Mesodermal cell (in vitro differentiated cells): ENCODE data around the gene ISOC2.

Experiments used
- H3K27ac ChIP-seq: 2 replicates; pipeline ENCODE4 v1.7.0; 2013; ENCODE audit warnings: mild to moderate bottlenecking, low read depth, low read length, moderate library complexity; ENCODE audit not compliant: severe bottlenecking
- H3K36me3 ChIP-seq: 2 replicates; pipeline ENCODE4 v1.7.1; 2013; ENCODE audit warnings: mild to moderate bottlenecking, low read length, moderate library complexity; ENCODE audit not compliant: control insufficient read depth, insufficient read depth
- H3K4me1 ChIP-seq: one replicate; pipeline ENCODE4 v1.7.1; 2013; ENCODE audit warnings: mild to moderate bottlenecking, low read length; ENCODE audit not compliant: insufficient read depth, control insufficient read depth, poor library complexity, severe bottlenecking
- H3K4me3 ChIP-seq: 2 replicates; pipeline ENCODE4 v1.7.0; 2013; ENCODE audit warnings: low read length, control low read depth, mild to moderate bottlenecking; ENCODE audit not compliant: insufficient read depth, poor library complexity, severe bottlenecking; ENCODE audit errors: extremely low read depth
- H3K9me3 ChIP-seq: 2 replicates; pipeline ENCODE4 v1.7.1; 2013; ENCODE audit warnings: mild to moderate bottlenecking, low read length, moderate library complexity; ENCODE audit not compliant: control insufficient read depth
- WGBS, 2 experiments: methylation state at CpG; one replicate each; pipeline ENCODE4 v1.1.5; 2013; ENCODE audit warnings: missing lambda C conversion rate in 2 of 2; ENCODE audit not compliant: insufficient coverage in 2 of 2; 5-methylcytosine and 5-hydroxymethylcytosine counted together

The ISOC2 gene

GRCh38 chr19:55482156-55482961, 20.9 kb upstream of the ISOC2 start:
- H3K9me3 ChIP-seq, result no peaks in the 10 kb centered on the region
- peaks cover 16% of the 10 kb centered on the region for H3K36me3 ChIP-seq
- 95 to 97% methylated on average over 58 to 80 of the region's 83 CpGs for WGBS, 2 experiments
- no peak overlapping the region for H3K27ac ChIP-seq
- H3K4me3 ChIP-seq, result no peak overlapping the region
- H3K4me1 ChIP-seq, result peaks cover 31% of the 10 kb centered on the region

DNA sequence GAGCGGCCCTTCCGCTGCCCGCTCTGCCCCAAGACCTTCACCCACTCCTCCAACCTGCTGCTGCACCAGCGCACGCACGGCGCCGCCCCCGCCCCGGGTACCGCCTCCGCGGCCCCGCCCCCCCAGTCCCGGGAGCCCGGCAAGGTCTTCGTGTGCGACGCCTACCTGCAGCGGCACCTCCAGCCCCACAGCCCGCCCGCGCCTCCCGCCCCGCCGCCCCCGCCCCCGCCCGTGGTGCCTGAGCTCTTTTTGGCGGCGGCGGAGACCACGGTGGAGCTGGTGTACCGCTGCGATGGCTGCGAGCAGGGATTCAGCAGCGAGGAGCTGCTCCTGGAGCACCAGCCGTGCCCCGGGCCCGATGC, 20.3 kb upstream of the ISOC2 start:
- Histone ChIP-seq H3K9me3 (no peaks in the 10 kb centered on the region), H3K27ac (no peak overlapping the region), H3K4me1 (peaks cover 27% of the 10 kb centered on the region), H3K4me3 (no peak overlapping the region), H3K36me3 (peaks cover 16% of the 10 kb centered on the region)
- WGBS, 2 experiments, result 84 to 96% methylated on average over 12 to 22 of the region's 40 CpGs

DNA sequence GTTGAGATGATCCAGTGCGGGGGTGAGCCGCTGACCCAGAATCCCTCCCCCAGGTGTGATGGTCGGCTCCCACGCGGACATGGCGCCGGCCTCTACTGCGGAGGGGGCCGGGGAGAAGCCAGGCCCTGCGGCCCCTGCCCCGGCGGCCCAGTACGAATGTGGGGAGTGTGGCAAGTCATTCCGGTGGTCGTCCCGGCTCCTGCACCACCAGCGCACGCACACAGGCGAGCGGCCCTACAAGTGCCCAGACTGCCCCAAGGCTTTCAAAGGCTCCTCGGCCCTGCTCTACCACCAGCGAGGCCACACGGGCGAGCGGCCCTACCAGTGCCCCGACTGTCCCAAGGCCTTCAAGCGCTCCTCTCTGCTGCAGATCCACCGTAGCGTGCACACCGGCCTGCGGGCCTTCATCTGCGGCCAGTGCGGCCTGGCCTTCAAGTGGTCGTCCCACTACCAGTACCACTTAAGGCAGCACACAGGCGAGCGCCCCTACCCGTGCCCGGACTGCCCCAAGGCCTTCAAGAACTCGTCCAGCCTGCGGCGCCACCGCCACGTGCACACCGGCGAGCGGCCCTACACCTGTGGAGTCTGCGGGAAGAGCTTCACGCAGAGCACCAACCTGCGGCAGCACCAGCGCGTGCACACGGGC, 19.8 kb upstream of the ISOC2 start:
- H3K36me3 ChIP-seq, result peaks cover 16% of the 10 kb centered on the region
- WGBS, 2 experiments, result 91 to 94% methylated on average over 43 to 51 of the region's 52 CpGs
- no peak overlapping the region for H3K4me3 ChIP-seq
- no peak overlapping the region for H3K27ac ChIP-seq
- no peaks in the 10 kb centered on the region for H3K9me3 ChIP-seq
- H3K4me1 ChIP-seq, result peaks cover 22% of the 10 kb centered on the region

DNA sequence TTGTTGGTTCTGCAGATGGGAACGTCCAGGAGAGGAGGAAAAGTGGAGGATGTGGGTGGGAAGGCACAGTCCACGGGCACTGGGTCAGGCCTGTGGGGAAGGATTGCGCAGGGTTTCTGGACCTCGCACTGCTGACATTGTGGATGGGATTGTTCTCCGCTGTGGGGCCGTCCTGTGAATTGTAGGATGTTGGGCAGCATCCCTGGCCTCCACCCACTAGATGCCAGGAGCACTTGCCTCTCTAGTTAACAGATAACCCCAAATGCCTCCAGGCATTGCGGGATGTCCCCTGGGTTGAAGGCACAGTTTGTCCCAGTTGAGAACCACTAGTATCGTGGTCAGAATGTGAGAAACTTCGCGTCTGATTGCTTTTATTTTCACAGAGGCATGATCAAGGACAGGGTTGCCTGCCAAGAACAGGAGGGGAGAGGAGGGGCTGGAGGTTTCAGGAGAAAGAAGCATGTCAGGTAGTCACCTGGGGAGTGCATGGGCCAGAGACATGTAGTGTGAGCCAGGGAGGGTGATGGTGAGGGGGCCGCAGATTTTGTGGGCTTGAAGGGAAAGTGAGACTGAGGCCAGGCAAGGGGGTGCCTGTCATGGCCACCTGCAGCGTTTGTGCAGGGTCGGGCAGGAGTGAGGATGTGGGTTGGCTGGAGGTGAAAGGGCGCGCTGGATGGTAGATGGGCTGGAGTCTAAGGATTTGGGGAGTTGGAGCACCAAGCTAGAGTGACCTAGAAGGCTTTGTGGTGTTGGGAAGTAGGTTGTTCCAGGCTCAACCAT, 18.2 kb upstream of the ISOC2 start:
- no peak overlapping the region for H3K27ac ChIP-seq
- peaks cover 13% of the 10 kb centered on the region for H3K4me1 ChIP-seq
- H3K36me3 ChIP-seq, result peaks cover 16% of the 10 kb centered on the region
- WGBS, 2 experiments, result 87 to 94% methylated on average over 7 to 14 of the region's 15 CpGs
- H3K9me3 ChIP-seq, result no peaks in the 10 kb centered on the region
- no peak overlapping the region for H3K4me3 ChIP-seq

DNA sequence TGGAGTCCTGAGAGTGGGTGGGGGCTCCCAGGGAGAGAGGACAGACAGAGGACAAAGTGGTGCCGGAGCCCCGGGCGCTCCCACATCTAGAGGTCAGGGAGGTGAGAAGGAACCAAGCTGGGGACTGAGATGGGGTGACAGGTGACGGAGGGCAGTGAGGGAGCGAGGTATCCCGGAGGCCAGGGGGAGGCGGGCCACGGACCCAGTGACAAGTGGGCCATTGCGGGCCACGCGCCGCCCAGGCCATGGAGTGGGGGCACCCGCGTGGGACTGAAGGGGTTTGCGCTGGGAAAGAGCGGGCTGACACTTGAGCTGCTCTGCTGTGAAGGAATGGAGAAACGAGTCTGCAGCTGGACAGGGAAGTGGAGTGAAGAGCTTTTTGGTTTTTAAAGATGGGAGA, 17.6 kb upstream of the ISOC2 start:
- H3K9me3 ChIP-seq, result no peaks in the 10 kb centered on the region
- 95 to 96% methylated on average over 14 to 15 of the region's 17 CpGs for WGBS, 2 experiments
- peaks cover 9% of the 10 kb centered on the region for H3K4me1 ChIP-seq
- H3K4me3 ChIP-seq, result no peak overlapping the region
- no peak overlapping the region for H3K27ac ChIP-seq
- H3K36me3 ChIP-seq, result peaks cover 16% of the 10 kb centered on the region

- 90 to 94% methylated on average over 10 to 12 of the region's 12 CpGs for WGBS, 2 experiments
- Histone ChIP-seq H3K27ac (no peak overlapping the region), H3K4me3 (no peak overlapping the region), H3K4me1 (peaks cover 6% of the 10 kb centered on the region), H3K9me3 (no peaks in the 10 kb centered on the region), H3K36me3 (peaks cover 15% of the 10 kb centered on the region)
Measured at GRCh38 chr19:55478364-55478763, 16.9 kb upstream of the ISOC2 start.

- H3K9me3 ChIP-seq, result no peaks in the 10 kb centered on the region
- peak overlapping the region; percentile 62 for H3K4me3 ChIP-seq
- H3K4me1 ChIP-seq, result peaks cover 10% of the 10 kb centered on the region
- H3K36me3 ChIP-seq, result peaks cover 10% of the 10 kb centered on the region
- WGBS, 2 experiments, result 89 to 94% methylated on average over 13 of the region's 13 CpGs
- no peak overlapping the region for H3K27ac ChIP-seq
Measured at GRCh38 chr19:55477905-55478304, 16.5 kb upstream of the ISOC2 start.

- 1 to 2% methylated on average over 38 to 44 of the region's 61 CpGs for WGBS, 2 experiments
- H3K27ac ChIP-seq, result peak within 1 kb of the TSS; percentile 79
Measured at GRCh38 chr19:55476100-55476775, 14.8 kb upstream of the ISOC2 start, which contains the start of gene ZNF628. TSS of gene ZNF628 (plus strand) at chr19:55476617. CDS start at chr19:55479911, 3,294 bp downstream.

GRCh38 chr19:55474269-55475265, 13.1 kb upstream of the ISOC2 start:
- 91 to 98% methylated on average over 12 to 13 of the region's 19 CpGs for WGBS, 2 experiments
- no peaks in the 10 kb centered on the region for H3K36me3 ChIP-seq
- no peaks in the 10 kb centered on the region for H3K9me3 ChIP-seq
- H3K27ac ChIP-seq, result no peak overlapping the region
- peaks cover 10% of the 10 kb centered on the region for H3K4me1 ChIP-seq
- no peak overlapping the region for H3K4me3 ChIP-seq

More at GRCh38 chr19:55476100-55476775, 14.8 kb upstream of the ISOC2 start, which contains the start of gene ZNF628:
- no peaks in the 10 kb centered on the region for H3K9me3 ChIP-seq
- peak within 1 kb of the TSS; percentile 62 for H3K4me3 ChIP-seq
- H3K36me3 ChIP-seq, result peaks cover 2% of the 10 kb centered on the region
- peaks cover 10% of the 10 kb centered on the region for H3K4me1 ChIP-seq
